IMR-90 (cell line): Measurements from ENCODE around the gene IQCB1. TPM values are rescaled to one million over a fixed set of nuclear protein-coding genes. Genes with fewer than 3 reads are reported as not detected.
"Not testable (repeated sequence)": the region's sequence is repeated elsewhere in the genome, so short reads cannot be mapped to it uniquely, and the experiment has no call there.

ENCODE experiments used
- ATAC-seq: fragments of 200-7000 bp; cut with Tn5 transposase; 2 replicates; pipeline ENCODE4 v1.9.1; 2020; ENCODE audit warnings: low read depth, mild to moderate bottlenecking, moderate library complexity
- BruUV-seq: library from RNA; stranded (reverse); fragments of 400-500 nt; replicated peaks from 2 replicates; lab custom pipeline; 2021; lab: Mats Ljungman, UMichigan
- CTCF ChIA-PET: fragments of 300-600 bp; formaldehyde crosslinking; extraction: SDS; loops from one replicate; lab custom pipeline; 2021; ENCODE audit warnings: antibody characterized with exemption; lab: Yijun Ruan, JAX
- POLR2A ChIA-PET: fragments of 300-600 bp; sonication (Branson Sonifier 250); formaldehyde crosslinking; loops from one replicate; lab custom pipeline; 2022; ENCODE audit warnings: antibody characterized with exemption; ENCODE audit not compliant: unreplicated experiment; lab: Charles Lee
- DNase-seq: peaks from one replicate; pipeline ENCODE4 v3.0.0; 2013
- H2AFZ ChIP-seq: replicated peaks from 2 replicates; pipeline ENCODE3; 2013; ENCODE audit warnings: low read length, mild to moderate bottlenecking; ENCODE audit not compliant: poor library complexity
- H2AK5ac ChIP-seq: 2 replicates; pipeline ENCODE4 v1.6.1; 2013; ENCODE audit warnings: low read depth, low read length, inconsistent platforms
- H2AK9ac ChIP-seq: replicated peaks from 2 replicates; pipeline ENCODE3; 2013; ENCODE audit warnings: mild to moderate bottlenecking, low read depth, low read length, moderate library complexity; ENCODE audit not compliant: poor library complexity
- H2BK120ac ChIP-seq: 2 replicates; pipeline ENCODE4 v1.6.1; 2013; ENCODE audit warnings: low read depth, low read length, inconsistent platforms
- H2BK15ac ChIP-seq: 3 replicates; pipeline ENCODE4 v1.6.1; 2013; ENCODE audit warnings: low read depth, low read length, inconsistent platforms
- H2BK20ac ChIP-seq: 2 replicates; pipeline ENCODE4 v1.6.1; 2013; ENCODE audit warnings: low read depth, mild to moderate bottlenecking, inconsistent platforms, low read length, moderate library complexity
- H2BK5ac ChIP-seq: 2 replicates; pipeline ENCODE4 v1.6.1; 2013; ENCODE audit warnings: mild to moderate bottlenecking, low read depth, low read length, inconsistent platforms; ENCODE audit not compliant: poor library complexity, severe bottlenecking
- H3K14ac ChIP-seq: replicated peaks from 2 replicates; pipeline ENCODE4 v1.6.1; 2013; ENCODE audit warnings: low read depth, low read length, inconsistent platforms
- H3K18ac ChIP-seq: 2 replicates; pipeline ENCODE4 v1.6.1; 2013; ENCODE audit warnings: low read depth, low read length, control low read depth
- H3K23ac ChIP-seq: 2 replicates; pipeline ENCODE4 v1.6.1; 2013; ENCODE audit warnings: low read depth, low read length, inconsistent platforms
- H3K27ac ChIP-seq: 2 replicates; pipeline ENCODE4 v1.5.1; 2013; ENCODE audit warnings: mild to moderate bottlenecking, control low read depth, low read length; ENCODE audit not compliant: insufficient read depth
- H3K27me3 ChIP-seq: 2 replicates; pipeline ENCODE4 v1.6.1; 2013; ENCODE audit warnings: low read length; ENCODE audit not compliant: control insufficient read depth, insufficient read depth
- H3K36me3 ChIP-seq: 2 replicates; pipeline ENCODE4 v1.6.1; 2013; ENCODE audit warnings: low read length, mixed read lengths; ENCODE audit not compliant: control insufficient read depth, insufficient read depth
- H3K4ac ChIP-seq: 2 replicates; pipeline ENCODE4 v1.6.1; 2013; ENCODE audit warnings: low read depth, low read length, inconsistent platforms
- H3K4me1 ChIP-seq: 2 replicates; pipeline ENCODE4 v1.6.1; 2013; ENCODE audit warnings: low read length, mixed read lengths; ENCODE audit not compliant: control insufficient read depth, insufficient read depth
- H3K4me2 ChIP-seq: 2 replicates; pipeline ENCODE4 v1.6.1; 2013; ENCODE audit warnings: low read depth, mild to moderate bottlenecking, control low read depth, low read length, moderate library complexity
- H3K4me3 ChIP-seq: 2 replicates; pipeline ENCODE4 v1.5.1; 2013; ENCODE audit warnings: low read depth, mild to moderate bottlenecking, control low read depth, low read length, moderate library complexity; ENCODE audit not compliant: insufficient read depth
- H3K56ac ChIP-seq: 2 replicates; pipeline ENCODE4 v1.6.1; 2013; ENCODE audit warnings: low read length, inconsistent platforms; ENCODE audit not compliant: insufficient read depth; ENCODE audit errors: extremely low read depth
- H3K79me1 ChIP-seq, 2 experiments: 2 replicates each; pipeline ENCODE4 v1.6.1; 2013; ENCODE audit warnings: low read length in 2 of 2, inconsistent platforms in 1 of 2, low read depth in 1 of 2
- H3K9ac ChIP-seq: 2 replicates; pipeline ENCODE4 v1.6.1; 2013; ENCODE audit warnings: low read depth, low read length, control low read depth
- H3K9me1 ChIP-seq: 2 replicates; pipeline ENCODE4 v1.6.1; 2013; ENCODE audit warnings: low read length, inconsistent platforms; ENCODE audit not compliant: insufficient read depth
- H3K9me3 ChIP-seq: 2 replicates; pipeline ENCODE4 v1.6.1; 2013; ENCODE audit warnings: low read length; ENCODE audit not compliant: control insufficient read depth, insufficient read depth
- H4K20me1 ChIP-seq: 2 replicates; pipeline ENCODE4 v1.6.1; 2013; ENCODE audit warnings: low read length, inconsistent platforms; ENCODE audit not compliant: insufficient read depth
- H4K5ac ChIP-seq: 2 replicates; pipeline ENCODE4 v1.6.1; 2013; ENCODE audit warnings: mild to moderate bottlenecking, low read depth, low read length, control low read depth
- H4K8ac ChIP-seq, 2 experiments: 2 replicates each; pipeline ENCODE4 v1.6.1; 2013; ENCODE audit warnings: low read depth in 2 of 2, low read length in 2 of 2, control low read depth in 1 of 2, inconsistent platforms in 1 of 2
- H4K91ac ChIP-seq: 2 replicates; pipeline ENCODE4 v1.6.1; 2013; ENCODE audit warnings: low read depth, low read length, inconsistent platforms; ENCODE audit not compliant: insufficient read depth
- WGBS, 2 experiments: methylation state at CpG; one replicate each; pipeline versions ENCODE4 v1.1.5 to v1.1.7; 2013; ENCODE audit warnings: missing lambda C conversion rate in 2 of 2; ENCODE audit not compliant: insufficient read length in 1 of 2; ENCODE audit errors: extremely low coverage in 2 of 2; 5-methylcytosine and 5-hydroxymethylcytosine counted together
- dilution Hi-C: fragments of 300-500 bp; cut with HindIII; formaldehyde crosslinking; loops from one replicate; pipeline ENCODE4 v1.14.3; 2018; ENCODE audit warnings: low sequenced_read_pairs; ENCODE audit not compliant: unreplicated experiment
- in situ Hi-C: fragments of 300-500 bp; cut with MboI; formaldehyde crosslinking; loops from 3 replicates; pipeline ENCODE4 v1.14.3; 2019; ENCODE audit warnings: low sequenced_read_pairs, inconsistent platforms, mixed read lengths
- intact Hi-C: fragments of 100-400 bp; cut with micrococcal nuclease; formaldehyde crosslinking; loops from 2 replicates; pipeline ENCODE4 v1.10.0; 2022
- polyA plus RNA-seq, 3 experiments: library from polyadenylated mRNA; depleted of rRNA; stranded (reverse); fragments of >200 nt; gene quantifications; 2 replicates each; pipeline ENCODE4 v1.2.3, GENCODE V29; 2012; ENCODE audit warnings: low replicate concordance in 1 of 3
- total RNA-seq: library from RNA; depleted of rRNA; stranded (reverse); fragments of >200 nt; gene quantifications from 2 replicates; pipeline ENCODE4 v1.2.3, GENCODE V29; 2012

IQCB1 gene
- total and polyA plus RNA-seq, 2 of the 4 experiments (the other 2 are of a cell fraction): 13.5 to 18.3 TPM

DNA sequence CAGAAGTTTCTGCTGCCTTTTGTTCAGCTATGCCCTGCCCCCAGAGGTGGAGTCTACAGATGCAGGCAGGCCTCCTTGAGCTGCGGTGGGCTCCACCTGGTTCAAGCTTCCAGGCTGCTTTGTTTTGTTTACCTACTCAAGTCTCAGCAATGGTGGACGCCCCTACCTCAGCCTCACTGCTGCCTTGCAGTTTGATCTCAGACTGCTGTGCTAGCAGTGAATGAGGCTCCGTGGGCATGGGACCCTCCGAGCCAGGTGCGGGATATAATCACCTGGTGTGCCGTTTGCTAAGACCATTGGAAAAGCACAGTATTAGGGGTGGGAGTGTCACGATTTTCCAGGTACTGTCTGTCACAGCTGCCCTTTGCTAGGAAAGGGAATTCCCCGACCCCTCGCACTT, 28.4 kb upstream of the IQCB1 start:
- POLR2A ChIA-PET, H2BK120ac ChIP-seq, H2AFZ ChIP-seq, CTCF ChIA-PET, H3K18ac ChIP-seq, H3K36me3 ChIP-seq, dilution Hi-C loops, H3K56ac ChIP-seq, H3K27me3 ChIP-seq, H3K23ac ChIP-seq, H3K9me3 ChIP-seq, intact Hi-C loops, H3K27ac ChIP-seq, DNase-seq, H2BK5ac ChIP-seq, H4K8ac ChIP-seq, H3K4me1 ChIP-seq, BruUV-seq, H2BK15ac ChIP-seq, H3K9ac ChIP-seq, H4K20me1 ChIP-seq, H2AK5ac ChIP-seq, H3K4ac ChIP-seq, in situ Hi-C loops, H3K4me3 ChIP-seq, H2BK20ac ChIP-seq, H3K9me1 ChIP-seq, H4K91ac ChIP-seq, H3K79me1 ChIP-seq, H4K5ac ChIP-seq, H3K14ac ChIP-seq, H2AK9ac ChIP-seq, ATAC-seq, H3K4me2 ChIP-seq: not testable (repeated sequence)
- WGBS, 2 experiments: 88% methylated on average over 5 of the region's 9 CpGs; no CpG with 5 or more reads in 1 of the 2 experiments

DNA sequence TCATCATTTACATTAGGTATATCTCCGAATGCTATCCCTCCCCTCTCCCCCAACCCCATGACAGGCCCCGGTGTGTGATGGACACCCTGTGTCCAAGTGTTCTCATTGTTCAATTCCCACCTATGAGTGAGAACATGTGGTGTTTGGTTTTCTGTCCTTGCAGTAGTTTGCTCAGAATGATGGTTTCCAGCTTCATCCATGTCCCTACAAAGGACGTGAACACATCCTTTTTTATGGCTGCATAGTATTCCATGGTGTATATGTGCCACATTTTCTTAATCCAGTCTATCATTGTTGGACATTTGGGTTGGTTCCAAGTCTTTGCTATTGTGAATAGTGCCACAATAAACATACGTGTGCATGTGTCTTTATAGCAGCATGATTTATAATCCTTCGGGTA, 22.9 kb upstream of the IQCB1 start:
- H3K4me3 ChIP-seq, H3K56ac ChIP-seq, H3K18ac ChIP-seq, H4K8ac ChIP-seq, BruUV-seq, POLR2A ChIA-PET, H2BK20ac ChIP-seq, H2BK5ac ChIP-seq, H2AFZ ChIP-seq, H3K9ac ChIP-seq, H4K91ac ChIP-seq, H2BK120ac ChIP-seq, H3K36me3 ChIP-seq, intact Hi-C loops, H3K23ac ChIP-seq, H2BK15ac ChIP-seq, H2AK5ac ChIP-seq, H3K9me1 ChIP-seq, H3K27ac ChIP-seq, H3K14ac ChIP-seq, H4K20me1 ChIP-seq, H4K5ac ChIP-seq, H2AK9ac ChIP-seq, H3K79me1 ChIP-seq, in situ Hi-C loops, H3K4me2 ChIP-seq, H3K4me1 ChIP-seq, H3K9me3 ChIP-seq, H3K27me3 ChIP-seq, CTCF ChIA-PET, dilution Hi-C loops, ATAC-seq, DNase-seq, H3K4ac ChIP-seq: not testable (repeated sequence)
- WGBS, 2 experiments: no CpG with 5 or more reads among the region's 5 CpGs
